ENCODE data around the gene NPM1.
A peak's percentile ranks its signal among the peaks of the same experiment; 100 is the strongest.
"Not testable (repeated sequence)": the region's sequence is repeated elsewhere in the genome, so short reads cannot be mapped to it uniquely, and the experiment has no call there.

Gene NPM1

GRCh38 chr5:171387345-171387969 is at the start of gene NPM1:
Gene NPM1, plus strand, starts transcription at chr5:171387849. Its CDS starts 100 bp downstream, at chr5:171387949.
- FAIRE-seq: peak; percentile 92

- FAIRE-seq: peak; percentile 11
These were observed 47.6 kb upstream of the NPM1 start for GRCh38 chr5:171340042-171340441.

- no peak for FAIRE-seq
These were observed 47.2 kb upstream of the NPM1 start for GRCh38 chr5:171340491-171340890.

GRCh38 chr5:171342362-171343111 is 45.1 kb upstream of the NPM1 start:
- FAIRE-seq: peak; percentile 95

GRCh38 chr5:171344936-171345608 is 42.6 kb upstream of the NPM1 start:
- no peak for FAIRE-seq

GRCh38 chr5:171351536-171352073 is 36.0 kb upstream of the NPM1 start:
- FAIRE-seq: no peak

GRCh38 chr5:171355302-171355724 is 32.3 kb upstream of the NPM1 start:
- no peak for FAIRE-seq

- no peak for FAIRE-seq
These were observed 29.8 kb upstream of the NPM1 start for GRCh38 chr5:171357843-171358242.

GRCh38 chr5:171361151-171361550 is 26.5 kb upstream of the NPM1 start:
- FAIRE-seq: not testable (repeated sequence)

GRCh38 chr5:171363249-171363648 is 24.4 kb upstream of the NPM1 start:
- not testable (repeated sequence) for FAIRE-seq

GRCh38 chr5:171363846-171364245 is 23.8 kb upstream of the NPM1 start:
- FAIRE-seq: no peak

- no peak for FAIRE-seq
These were observed 22.3 kb upstream of the NPM1 start for GRCh38 chr5:171365351-171365750.

GRCh38 chr5:171366645-171367044 is 21.0 kb upstream of the NPM1 start:
- no peak for FAIRE-seq

GRCh38 chr5:171367424-171368370 is 20.0 kb upstream of the NPM1 start:
- no peak for FAIRE-seq

GRCh38 chr5:171369056-171369455 is 18.6 kb upstream of the NPM1 start:
- no peak for FAIRE-seq

GRCh38 chr5:171369898-171370297 is 17.8 kb upstream of the NPM1 start:
- no peak for FAIRE-seq

GRCh38 chr5:171370881-171371280 is 16.8 kb upstream of the NPM1 start:
- FAIRE-seq: not testable (repeated sequence)

- FAIRE-seq: no peak
These were observed 16.3 kb upstream of the NPM1 start for GRCh38 chr5:171371326-171371725.

- no peak for FAIRE-seq
These were observed 7.7 kb upstream of the NPM1 start for GRCh38 chr5:171379961-171380360.

- not testable (repeated sequence) for FAIRE-seq
These were observed 3.2 kb upstream of the NPM1 start for GRCh38 chr5:171384416-171384815.

- not testable (repeated sequence) for FAIRE-seq
These were observed 2.6 kb upstream of the NPM1 start for GRCh38 chr5:171384999-171385398.

GRCh38 chr5:171386006-171386671 is 1.5 kb upstream of the NPM1 start:
- no peak for FAIRE-seq

All from A204.1 (cell line).